Calu3 (cell line): ENCODE measurements around the gene HK1. TPM values are rescaled to one million over a fixed set of nuclear protein-coding genes. Genes with fewer than 3 reads are reported as not detected.

Experiments
- BruUV-seq: library from RNA; stranded (reverse); fragments of 400-500 nt; replicated peaks from 2 replicates; lab custom pipeline; 2021; lab: Mats Ljungman, UMichigan
- CTCF ChIA-PET: fragments of 300-600 bp; sonication (Branson Sonifier 250); formaldehyde crosslinking; loops from one replicate; lab custom pipeline; 2022; ENCODE audit warnings: antibody characterized with exemption; lab: Charles Lee
- DNase-seq: peaks from one replicate; pipeline ENCODE4 v3.0.0; 2022
- H3K27ac Mint-ChIP-seq: one replicate; pipeline ENCODE4 v1.8.0; 2022; ENCODE audit warnings: mixed read lengths; ENCODE audit not compliant: unreplicated experiment
- H3K27me3 Mint-ChIP-seq: one replicate; pipeline ENCODE4 v1.8.0; 2022; ENCODE audit warnings: mixed read lengths; ENCODE audit not compliant: unreplicated experiment
- H3K36me3 Mint-ChIP-seq: one replicate; pipeline ENCODE4 v1.8.0; 2022; ENCODE audit warnings: mild to moderate bottlenecking, moderate library complexity, mixed read lengths; ENCODE audit not compliant: insufficient read depth, unreplicated experiment
- H3K4me1 Mint-ChIP-seq: one replicate; pipeline ENCODE4 v1.8.0; 2022; ENCODE audit warnings: mild to moderate bottlenecking, low read depth, mixed read lengths; ENCODE audit not compliant: unreplicated experiment
- H3K4me3 Mint-ChIP-seq: one replicate; pipeline ENCODE4 v1.8.0; 2022; ENCODE audit warnings: mild to moderate bottlenecking, low read depth, moderate library complexity, mixed read lengths; ENCODE audit not compliant: unreplicated experiment
- H3K9me3 Mint-ChIP-seq: one replicate; pipeline ENCODE4 v1.8.0; 2022; ENCODE audit warnings: low read depth, mixed read lengths; ENCODE audit not compliant: unreplicated experiment
- intact Hi-C: fragments of 100-400 bp; cut with micrococcal nuclease; formaldehyde crosslinking; loops from one replicate; pipeline ENCODE4 v1.10.0; 2022; ENCODE audit not compliant: unreplicated experiment
- total RNA-seq: library from RNA; stranded (reverse); gene quantifications from 2 replicates; pipeline ENCODE4 v1.2.3, GENCODE V29; 2022
- TF ChIP-seq, protein P1 (sequence below): fragments of 200-600 bp; IDR thresholded peaks from one replicate; pipeline ENCODE4 v1.8.0; 2022; ENCODE audit warnings: antibody characterized with exemption; ENCODE audit not compliant: unreplicated experiment

HK1 gene
- total RNA-seq, 1 experiment from 2014 or later = 58.8 TPM

DNA sequence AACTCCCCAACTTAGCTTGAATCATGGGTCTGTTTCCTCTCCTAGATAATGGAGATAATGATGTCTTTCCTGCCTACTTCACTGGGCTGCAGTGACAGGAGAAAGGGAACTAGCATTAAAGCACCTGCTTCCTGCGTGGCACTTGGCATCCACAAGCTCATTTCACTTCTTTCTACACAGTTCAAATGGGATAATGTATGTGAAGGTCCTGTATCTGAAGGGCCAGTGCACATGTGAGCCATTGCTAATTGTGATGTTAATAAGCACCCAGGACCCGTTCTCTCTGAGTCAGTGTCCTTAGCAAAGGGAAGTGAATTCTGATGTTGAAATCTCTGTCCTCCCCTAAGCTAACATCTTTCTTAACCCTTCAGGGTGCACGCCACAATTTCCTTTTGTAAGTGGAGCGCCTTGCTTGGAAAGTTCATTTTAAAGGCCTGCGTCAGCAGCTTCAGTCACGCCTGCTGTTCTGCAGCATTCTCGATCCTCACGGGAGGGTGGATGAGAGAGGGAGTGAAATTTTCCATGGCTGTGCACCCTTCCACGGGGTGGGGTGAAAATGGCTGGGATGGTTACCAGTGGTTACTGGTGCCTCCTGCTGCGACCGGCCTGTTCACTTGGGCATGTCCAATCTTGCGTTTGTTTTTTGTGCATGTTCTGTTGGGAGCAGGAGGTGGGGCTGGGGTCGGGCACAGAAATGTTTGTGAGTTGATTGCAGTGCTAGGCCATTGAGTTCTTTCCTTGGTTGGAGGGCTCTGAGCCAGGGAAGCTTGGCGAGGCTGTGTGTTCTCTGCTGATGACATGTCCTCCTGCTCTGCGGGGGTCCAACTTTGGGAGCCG is 59.2 kb downstream of the HK1 start:
- no peak for DNase-seq
- BruUV-seq = no TSS peak
- no peaks in the 10 kb centered on the region for H3K9me3 Mint-ChIP-seq
- H3K27me3 Mint-ChIP-seq = no peaks in the 10 kb centered on the region
- H3K36me3 Mint-ChIP-seq = peaks cover 5% of the 10 kb centered on the region
- H3K4me1 Mint-ChIP-seq = peaks cover 40% of the 10 kb centered on the region
- TF ChIP-seq, protein P1, sequence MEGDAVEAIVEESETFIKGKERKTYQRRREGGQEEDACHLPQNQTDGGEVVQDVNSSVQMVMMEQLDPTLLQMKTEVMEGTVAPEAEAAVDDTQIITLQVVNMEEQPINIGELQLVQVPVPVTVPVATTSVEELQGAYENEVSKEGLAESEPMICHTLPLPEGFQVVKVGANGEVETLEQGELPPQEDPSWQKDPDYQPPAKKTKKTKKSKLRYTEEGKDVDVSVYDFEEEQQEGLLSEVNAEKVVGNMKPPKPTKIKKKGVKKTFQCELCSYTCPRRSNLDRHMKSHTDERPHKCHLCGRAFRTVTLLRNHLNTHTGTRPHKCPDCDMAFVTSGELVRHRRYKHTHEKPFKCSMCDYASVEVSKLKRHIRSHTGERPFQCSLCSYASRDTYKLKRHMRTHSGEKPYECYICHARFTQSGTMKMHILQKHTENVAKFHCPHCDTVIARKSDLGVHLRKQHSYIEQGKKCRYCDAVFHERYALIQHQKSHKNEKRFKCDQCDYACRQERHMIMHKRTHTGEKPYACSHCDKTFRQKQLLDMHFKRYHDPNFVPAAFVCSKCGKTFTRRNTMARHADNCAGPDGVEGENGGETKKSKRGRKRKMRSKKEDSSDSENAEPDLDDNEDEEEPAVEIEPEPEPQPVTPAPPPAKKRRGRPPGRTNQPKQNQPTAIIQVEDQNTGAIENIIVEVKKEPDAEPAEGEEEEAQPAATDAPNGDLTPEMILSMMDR = no peak
- no peak overlapping the region for H3K4me3 Mint-ChIP-seq
- intact Hi-C loops = no loop called here
- CTCF ChIA-PET = interaction anchor here (0.8 kb wide), 1 partner anchor 12 kb away, joined by 3 read pairs; no protein-coding TSS in a partner anchor
- H3K27ac Mint-ChIP-seq = no peak overlapping the region

- H3K27me3 Mint-ChIP-seq = no peaks in the 10 kb centered on the region
- H3K4me1 Mint-ChIP-seq = peaks cover 34% of the 10 kb centered on the region
- TF ChIP-seq, protein P1 = no peak
- no peak for DNase-seq
- peaks cover 5% of the 10 kb centered on the region for H3K36me3 Mint-ChIP-seq
- CTCF ChIA-PET = no interaction called here
- H3K9me3 Mint-ChIP-seq = no peaks in the 10 kb centered on the region
- no peak overlapping the region for H3K27ac Mint-ChIP-seq
- no TSS peak for BruUV-seq
- intact Hi-C loops = no loop called here
- H3K4me3 Mint-ChIP-seq = no peak overlapping the region
Observed at GRCh38 chr10:69338133-69338456, 59.8 kb downstream of the HK1 start.

DNA sequence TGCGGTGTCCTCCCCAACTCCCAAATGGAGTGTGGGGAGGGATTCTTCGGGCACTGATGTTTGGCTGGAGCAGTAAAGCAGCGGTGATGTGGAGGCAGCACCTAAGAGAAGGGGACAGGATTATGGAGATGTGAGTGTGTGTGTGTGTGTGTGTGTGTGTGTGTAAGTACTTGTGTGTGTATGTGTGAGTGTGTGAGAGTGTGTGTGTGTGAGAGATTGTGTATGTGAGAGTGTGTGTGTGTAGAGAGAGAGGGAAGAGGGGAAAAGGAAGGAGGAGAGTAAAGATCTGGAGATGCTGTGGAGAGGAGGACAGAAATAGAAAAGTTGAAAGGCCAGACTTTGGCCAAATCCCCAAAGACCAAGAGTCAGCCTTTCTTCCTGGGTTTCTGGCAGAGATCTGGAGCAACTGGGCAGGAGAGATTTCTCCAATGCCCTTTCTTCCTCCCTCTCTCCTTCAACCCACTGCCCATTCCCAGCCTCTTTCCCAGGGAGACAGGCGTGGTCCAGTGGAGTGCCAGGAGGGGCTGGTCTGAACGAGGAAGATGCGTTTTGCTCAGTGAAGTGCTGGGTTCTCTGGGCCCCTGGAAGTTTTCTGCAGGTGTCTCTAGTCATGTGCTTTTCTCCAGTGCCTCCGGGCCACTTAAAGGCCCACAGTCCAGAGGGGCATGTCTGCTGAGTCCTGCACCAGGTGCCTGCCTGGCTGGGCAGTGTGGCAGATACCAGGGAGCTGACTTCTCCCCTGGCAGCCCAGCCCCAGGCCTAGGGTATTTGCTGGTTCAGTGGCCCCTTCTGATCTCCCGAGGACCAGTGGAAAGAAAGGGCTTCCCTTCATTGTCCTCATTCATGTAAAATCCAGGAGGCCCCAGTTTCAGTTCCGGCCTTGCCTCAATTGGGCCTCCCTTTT is 60.5 kb downstream of the HK1 start:
- BruUV-seq = no TSS peak
- no peak for DNase-seq
- H3K4me3 Mint-ChIP-seq = no peak overlapping the region
- no peak overlapping the region for H3K27ac Mint-ChIP-seq
- intact Hi-C loops = no loop called here
- peaks cover 5% of the 10 kb centered on the region for H3K36me3 Mint-ChIP-seq
- CTCF ChIA-PET = interaction anchor here (0.9 kb wide), 1 partner anchor 22 kb away, joined by 5 read pairs; no protein-coding TSS in a partner anchor
- TF ChIP-seq, protein P1 = no peak
- H3K27me3 Mint-ChIP-seq = no peaks in the 10 kb centered on the region
- H3K9me3 Mint-ChIP-seq = no peaks in the 10 kb centered on the region
- H3K4me1 Mint-ChIP-seq = peaks cover 30% of the 10 kb centered on the region

DNA sequence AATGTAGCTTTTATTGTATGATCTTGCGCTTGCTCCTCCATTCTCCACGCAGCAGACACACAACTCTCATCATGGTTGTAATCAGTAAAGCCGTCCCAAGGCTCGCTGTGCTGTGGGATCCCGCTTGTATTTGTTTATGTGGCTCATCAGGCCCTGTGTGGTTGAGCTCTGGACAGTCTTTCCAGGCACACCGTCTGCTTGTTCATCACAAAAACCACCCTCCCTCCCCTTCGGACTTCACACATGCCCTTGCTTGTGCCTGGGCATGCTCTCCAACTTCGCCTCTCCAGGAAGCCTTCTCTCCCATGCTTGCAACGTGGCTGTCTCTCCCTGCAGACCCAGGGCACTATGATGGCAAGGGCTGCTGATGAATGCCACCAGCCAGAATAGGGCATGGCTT is 62.4 kb downstream of the HK1 start:
- no peak overlapping the region for H3K4me3 Mint-ChIP-seq
- DNase-seq = no peak
- H3K36me3 Mint-ChIP-seq = peaks cover 7% of the 10 kb centered on the region
- H3K4me1 Mint-ChIP-seq = peaks cover 18% of the 10 kb centered on the region
- H3K27ac Mint-ChIP-seq = no peak overlapping the region
- no peaks in the 10 kb centered on the region for H3K27me3 Mint-ChIP-seq
- CTCF ChIA-PET = no interaction called here
- H3K9me3 Mint-ChIP-seq = no peaks in the 10 kb centered on the region
- intact Hi-C loops = no loop called here
- BruUV-seq = no TSS peak
- TF ChIP-seq, protein P1 = no peak
